Activated effector memory CD4-positive, alpha-beta T cell treated with anti-CD3 and anti-CD28 coated beads, Interleukin-2, amount 50 U/mL, for 16 hours (primary cell): Measurements from ENCODE around the gene PELI2.

Source experiments
- DNase-seq: peaks from one replicate; pipeline ENCODE4 v3.0.0-alpha.2; 2020

The PELI2 gene

GRCh38 chr14:56119201-56119981, 1.2 kb downstream of the PELI2 start:
- DNase-seq: no peak

- no peak for DNase-seq
These were observed 2.0 kb downstream of the PELI2 start for GRCh38 chr14:56120091-56120691.

- DNase-seq: no peak
These were observed 3.6 kb downstream of the PELI2 start for GRCh38 chr14:56121816-56122215.

GRCh38 chr14:56122301-56122700, 4.1 kb downstream of the PELI2 start:
- no peak for DNase-seq

GRCh38 chr14:56124327-56124726, 6.1 kb downstream of the PELI2 start:
- DNase-seq: no peak

GRCh38 chr14:56125772-56126636, 7.8 kb downstream of the PELI2 start:
- no peak for DNase-seq

- DNase-seq: no peak
These were observed 8.4 kb downstream of the PELI2 start for GRCh38 chr14:56126637-56126913.

GRCh38 chr14:56127156-56127555, 8.9 kb downstream of the PELI2 start:
- no peak for DNase-seq

GRCh38 chr14:56129092-56129491, 10.9 kb downstream of the PELI2 start:
- DNase-seq: no peak

GRCh38 chr14:56129933-56130332, 11.7 kb downstream of the PELI2 start:
- DNase-seq: no peak

GRCh38 chr14:56131004-56131864, 13.0 kb downstream of the PELI2 start:
- no peak for DNase-seq

- no peak for DNase-seq
These were observed 13.9 kb downstream of the PELI2 start for GRCh38 chr14:56131865-56132833.

GRCh38 chr14:56133547-56133946, 15.3 kb downstream of the PELI2 start:
- DNase-seq: no peak

- no peak for DNase-seq
These were observed 16.8 kb downstream of the PELI2 start for GRCh38 chr14:56135001-56135400.

- no peak for DNase-seq
These were observed 17.5 kb downstream of the PELI2 start for GRCh38 chr14:56135668-56136067.

GRCh38 chr14:56136571-56137452, 18.6 kb downstream of the PELI2 start:
- DNase-seq: no peak

- no peak for DNase-seq
These were observed 19.2 kb downstream of the PELI2 start for GRCh38 chr14:56137453-56137807.

GRCh38 chr14:56137849-56138248, 19.6 kb downstream of the PELI2 start:
- DNase-seq: no peak

GRCh38 chr14:56138928-56139327, 20.7 kb downstream of the PELI2 start:
- no peak for DNase-seq

GRCh38 chr14:56142314-56142713, 24.1 kb downstream of the PELI2 start:
- no peak for DNase-seq

GRCh38 chr14:56143025-56143424, 24.8 kb downstream of the PELI2 start:
- no peak for DNase-seq
